ENCODE data around the gene CLIP1.

Gene CLIP1

DNA sequence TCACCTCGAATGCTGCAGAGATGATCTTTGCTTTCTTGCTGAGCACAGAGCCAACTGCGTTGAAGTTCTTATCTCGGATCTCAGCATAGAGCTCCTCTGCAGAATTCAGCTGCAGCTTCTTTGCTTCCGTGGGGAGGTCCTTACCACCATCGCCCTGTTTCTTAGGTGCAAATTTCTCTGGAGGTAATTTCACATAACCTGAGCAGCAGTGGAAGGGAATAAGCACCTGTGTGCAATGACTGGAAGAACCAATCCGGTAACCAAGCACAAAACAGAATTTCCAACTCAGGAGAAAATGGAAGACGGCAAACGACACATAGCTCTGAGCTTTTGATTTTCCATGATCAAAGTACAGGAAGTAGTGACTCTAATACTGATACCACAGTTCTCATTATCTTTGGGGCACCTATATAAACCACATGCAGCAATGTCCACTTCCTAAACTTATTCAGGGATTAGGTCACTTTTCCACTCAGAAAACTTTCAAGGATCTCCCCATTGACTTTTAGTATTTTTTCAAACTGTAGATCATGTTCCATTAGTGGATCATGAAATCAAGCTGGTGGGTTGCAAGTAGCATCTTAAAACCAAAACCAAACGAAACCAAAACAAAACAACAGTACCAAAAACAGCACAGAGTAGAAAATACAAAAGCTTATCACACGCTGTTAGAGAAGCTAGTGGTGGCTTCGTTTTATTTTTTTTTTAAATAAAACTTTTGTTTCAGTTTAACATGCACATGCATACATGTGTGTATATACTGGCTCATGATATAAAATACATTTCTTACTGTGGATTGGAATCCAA, 177.7 kb downstream of the CLIP1 start:
- peak; percentile 58; the same call in 1 of the 3 replicates for ATAC-seq (ENCODE audit: insufficient read depth, low read depth)
- Histone ChIP-seq H3K27ac (ENCODE audit: low read length) (no peak overlapping the region), H3K9me3 (ENCODE audit: insufficient read depth, low read length, severe bottlenecking) (no peaks in the 10 kb centered on the region), H3K4me2 (ENCODE audit: insufficient read depth, low read length) (no peak overlapping the region), H3K36me3 (ENCODE audit: insufficient read depth, low read length) (peaks cover 36% of the 10 kb centered on the region), H3K9ac (ENCODE audit: low read depth, low read length) (no peak overlapping the region), H4K20me1 (ENCODE audit: insufficient read depth, low read length) (no peaks in the 10 kb centered on the region), H3K4me1 (ENCODE audit: insufficient read depth, low read length) (no peaks in the 10 kb centered on the region), H2AFZ (ENCODE audit: low read depth, low read length) (no peak overlapping the region), H3K79me2 (ENCODE audit: insufficient read depth, low read length) (no peaks in the 10 kb centered on the region), H3K27me3 (ENCODE audit: insufficient read depth, low read length, poor library complexity) (no peaks in the 10 kb centered on the region), H3K4me3 (ENCODE audit: low read depth in 1 of 2, low read length in 2 of 2) (no peak overlapping the region)
- TF ChIP-seq EZH2 (IDR thresholded peaks at IDR 0.05; ENCODE audit: borderline replicate concordance, low read depth, low read length, severe bottlenecking) = no peak
- TF ChIP-seq, protein P1, sequence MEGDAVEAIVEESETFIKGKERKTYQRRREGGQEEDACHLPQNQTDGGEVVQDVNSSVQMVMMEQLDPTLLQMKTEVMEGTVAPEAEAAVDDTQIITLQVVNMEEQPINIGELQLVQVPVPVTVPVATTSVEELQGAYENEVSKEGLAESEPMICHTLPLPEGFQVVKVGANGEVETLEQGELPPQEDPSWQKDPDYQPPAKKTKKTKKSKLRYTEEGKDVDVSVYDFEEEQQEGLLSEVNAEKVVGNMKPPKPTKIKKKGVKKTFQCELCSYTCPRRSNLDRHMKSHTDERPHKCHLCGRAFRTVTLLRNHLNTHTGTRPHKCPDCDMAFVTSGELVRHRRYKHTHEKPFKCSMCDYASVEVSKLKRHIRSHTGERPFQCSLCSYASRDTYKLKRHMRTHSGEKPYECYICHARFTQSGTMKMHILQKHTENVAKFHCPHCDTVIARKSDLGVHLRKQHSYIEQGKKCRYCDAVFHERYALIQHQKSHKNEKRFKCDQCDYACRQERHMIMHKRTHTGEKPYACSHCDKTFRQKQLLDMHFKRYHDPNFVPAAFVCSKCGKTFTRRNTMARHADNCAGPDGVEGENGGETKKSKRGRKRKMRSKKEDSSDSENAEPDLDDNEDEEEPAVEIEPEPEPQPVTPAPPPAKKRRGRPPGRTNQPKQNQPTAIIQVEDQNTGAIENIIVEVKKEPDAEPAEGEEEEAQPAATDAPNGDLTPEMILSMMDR (IDR thresholded peaks at IDR 0.05; ENCODE audit: borderline replicate concordance, extremely low read depth, low read length, poor library complexity, severe bottlenecking) = no peak
- no peak for DNase-seq

DNA sequence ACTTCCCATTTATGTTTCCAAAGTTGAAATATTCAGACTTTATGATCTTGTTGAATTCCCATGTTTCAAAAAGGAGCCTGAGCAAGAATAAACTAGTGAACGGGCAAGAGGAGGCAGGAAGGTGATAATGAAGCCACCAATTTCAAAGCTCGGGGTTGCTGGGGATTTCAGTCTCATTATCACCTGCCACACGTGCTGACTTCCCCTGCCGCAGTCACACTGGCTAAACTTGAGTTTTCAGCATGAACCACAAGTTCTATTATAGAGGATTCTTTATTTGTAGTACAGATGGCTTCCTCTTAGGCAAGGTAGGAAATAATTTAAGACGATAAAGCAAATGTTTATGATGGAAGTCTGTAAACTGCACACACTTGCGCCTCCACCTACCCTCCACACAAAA, 178.5 kb downstream of the CLIP1 start:
- no peaks in the 10 kb centered on the region for H4K20me1 ChIP-seq (ENCODE audit: insufficient read depth, low read length)

DNA sequence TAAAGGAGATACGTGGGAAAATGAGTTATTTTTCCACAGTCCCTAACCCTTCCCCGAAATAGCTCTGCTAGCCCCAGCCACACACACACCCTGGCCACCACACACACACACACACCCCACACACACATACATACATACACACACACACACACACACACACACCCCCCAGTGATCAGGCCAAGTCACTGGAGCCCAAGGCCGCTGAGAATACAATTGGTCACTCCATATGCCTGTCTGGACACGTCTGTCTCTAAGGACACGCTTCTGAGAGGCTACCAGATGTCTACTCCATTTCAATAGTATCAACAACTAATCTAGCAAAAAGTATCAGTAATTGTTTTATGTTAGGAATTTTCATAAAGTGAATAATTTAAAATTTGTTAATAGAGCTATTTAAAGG, 183.6 kb downstream of the CLIP1 start:
- no peak overlapping the region for H2AFZ ChIP-seq (ENCODE audit: low read depth, low read length)
- H3K9ac ChIP-seq (ENCODE audit: low read depth, low read length) = no peak overlapping the region
- H3K36me3 ChIP-seq (ENCODE audit: insufficient read depth, low read length) = peaks cover 36% of the 10 kb centered on the region
- TF ChIP-seq EZH2 (IDR thresholded peaks at IDR 0.05; ENCODE audit: borderline replicate concordance, low read depth, low read length, severe bottlenecking) = no peak
- no peak overlapping the region for H3K4me2 ChIP-seq (ENCODE audit: insufficient read depth, low read length)
- no peaks in the 10 kb centered on the region for H4K20me1 ChIP-seq (ENCODE audit: insufficient read depth, low read length)
- H3K9me3 ChIP-seq (ENCODE audit: insufficient read depth, low read length, severe bottlenecking) = no peaks in the 10 kb centered on the region
- DNase-seq = no peak
- no peak overlapping the region for H3K27ac ChIP-seq (ENCODE audit: low read length)
- no peak overlapping the region for H3K4me3 ChIP-seq (ENCODE audit: low read depth in 1 of 2, low read length in 2 of 2)
- ATAC-seq (ENCODE audit: insufficient read depth, low read depth) = no peak
- H3K79me2 ChIP-seq (ENCODE audit: insufficient read depth, low read length) = no peaks in the 10 kb centered on the region
- H3K27me3 ChIP-seq (ENCODE audit: insufficient read depth, low read length, poor library complexity) = no peaks in the 10 kb centered on the region
- H3K4me1 ChIP-seq (ENCODE audit: insufficient read depth, low read length) = no peaks in the 10 kb centered on the region

More for the DNA sequence above, 178.5 kb downstream of the CLIP1 start:
- Histone ChIP-seq H3K79me2 (ENCODE audit: insufficient read depth, low read length) (no peaks in the 10 kb centered on the region), H3K9me3 (ENCODE audit: insufficient read depth, low read length, severe bottlenecking) (no peaks in the 10 kb centered on the region), H3K9ac (ENCODE audit: low read depth, low read length) (no peak overlapping the region), H3K4me1 (ENCODE audit: insufficient read depth, low read length) (no peaks in the 10 kb centered on the region), H3K4me3 (ENCODE audit: low read depth in 1 of 2, low read length in 2 of 2) (no peak overlapping the region), H3K4me2 (ENCODE audit: insufficient read depth, low read length) (no peak overlapping the region), H3K36me3 (ENCODE audit: insufficient read depth, low read length) (peaks cover 29% of the 10 kb centered on the region), H3K27ac (ENCODE audit: low read length) (no peak overlapping the region), H2AFZ (ENCODE audit: low read depth, low read length) (no peak overlapping the region), H3K27me3 (ENCODE audit: insufficient read depth, low read length, poor library complexity) (no peaks in the 10 kb centered on the region)
- ATAC-seq (ENCODE audit: insufficient read depth, low read depth) (no peak), DNase-seq (no peak)
- no peak for TF ChIP-seq EZH2 (IDR thresholded peaks at IDR 0.05; ENCODE audit: borderline replicate concordance, low read depth, low read length, severe bottlenecking)
- TF ChIP-seq, protein P1 (IDR thresholded peaks at IDR 0.05; ENCODE audit: borderline replicate concordance, extremely low read depth, low read length, poor library complexity, severe bottlenecking) = no peak

DNA sequence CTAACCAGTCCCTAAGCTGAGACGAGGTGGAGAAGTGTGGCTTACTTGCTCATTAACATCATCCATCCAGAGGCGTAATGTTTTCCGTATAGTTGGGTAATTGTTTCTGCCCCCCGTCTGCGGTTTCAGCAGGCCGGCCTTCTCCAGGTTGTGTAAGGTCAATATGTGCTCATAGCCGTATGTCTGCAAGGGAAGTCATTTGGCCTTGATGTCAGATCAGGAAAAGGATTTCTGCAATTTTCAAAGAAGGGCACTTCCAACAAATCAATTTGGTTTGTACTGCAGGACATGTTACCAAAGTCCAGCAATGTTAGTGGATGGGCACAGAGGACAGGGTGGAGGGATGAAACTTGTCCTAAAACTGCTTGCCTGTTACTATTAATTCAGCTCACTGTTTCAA, 186.7 kb downstream of the CLIP1 start:
- no peaks in the 10 kb centered on the region for H3K27me3 ChIP-seq (ENCODE audit: insufficient read depth, low read length, poor library complexity)
- no peak overlapping the region for H3K27ac ChIP-seq (ENCODE audit: low read length)
- H3K79me2 ChIP-seq (ENCODE audit: insufficient read depth, low read length) = no peaks in the 10 kb centered on the region
- no peak overlapping the region for H3K9ac ChIP-seq (ENCODE audit: low read depth, low read length)
- peaks cover 44% of the 10 kb centered on the region for H3K36me3 ChIP-seq (ENCODE audit: insufficient read depth, low read length)
- ATAC-seq (ENCODE audit: insufficient read depth, low read depth) (no peak), DNase-seq (no peak)
- H3K4me2 ChIP-seq (ENCODE audit: insufficient read depth, low read length) = no peak overlapping the region
- TF ChIP-seq, protein P1 (IDR thresholded peaks at IDR 0.05; ENCODE audit: borderline replicate concordance, extremely low read depth, low read length, poor library complexity, severe bottlenecking) = no peak
- H3K4me1 ChIP-seq (ENCODE audit: insufficient read depth, low read length) = no peaks in the 10 kb centered on the region
- H2AFZ ChIP-seq (ENCODE audit: low read depth, low read length) = no peak overlapping the region
- no peaks in the 10 kb centered on the region for H3K9me3 ChIP-seq (ENCODE audit: insufficient read depth, low read length, severe bottlenecking)
- H3K4me3 ChIP-seq (ENCODE audit: low read depth in 1 of 2, low read length in 2 of 2) = no peak overlapping the region
- peaks cover 4% of the 10 kb centered on the region; the same call in 1 of the 2 replicates for H4K20me1 ChIP-seq (ENCODE audit: insufficient read depth, low read length)
